Ramos (cell line): ENCODE measurements around the gene ARHGEF7.

Experiments used
- in situ Hi-C: fragments of 300-500 bp; cut with MboI; formaldehyde crosslinking; loops from one replicate; pipeline ENCODE4 v1.14.3; 2022; ENCODE audit warnings: low sequenced_read_pairs; ENCODE audit not compliant: unreplicated experiment

ARHGEF7 gene

DNA sequence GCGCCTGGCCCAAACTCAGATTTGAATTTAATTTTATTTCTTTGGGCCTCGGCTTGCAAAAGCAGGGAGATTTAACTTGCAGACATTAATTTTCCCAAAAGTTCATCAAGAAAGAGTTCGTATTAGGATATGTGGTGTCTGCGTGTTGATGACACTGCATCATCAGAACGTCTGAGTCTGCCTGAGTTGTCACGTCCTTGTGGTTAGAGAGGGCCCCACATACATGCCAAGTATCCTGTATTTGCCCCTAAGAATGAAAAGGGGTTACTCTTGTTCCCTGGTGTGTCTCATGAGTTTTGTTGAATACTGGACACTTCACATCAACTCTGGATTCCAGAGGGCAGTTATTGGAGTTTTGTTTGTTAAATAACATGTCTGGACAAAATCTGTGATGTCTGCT is 199.7 kb downstream of the ARHGEF7 start:
- in situ Hi-C loops: no loop called here

DNA sequence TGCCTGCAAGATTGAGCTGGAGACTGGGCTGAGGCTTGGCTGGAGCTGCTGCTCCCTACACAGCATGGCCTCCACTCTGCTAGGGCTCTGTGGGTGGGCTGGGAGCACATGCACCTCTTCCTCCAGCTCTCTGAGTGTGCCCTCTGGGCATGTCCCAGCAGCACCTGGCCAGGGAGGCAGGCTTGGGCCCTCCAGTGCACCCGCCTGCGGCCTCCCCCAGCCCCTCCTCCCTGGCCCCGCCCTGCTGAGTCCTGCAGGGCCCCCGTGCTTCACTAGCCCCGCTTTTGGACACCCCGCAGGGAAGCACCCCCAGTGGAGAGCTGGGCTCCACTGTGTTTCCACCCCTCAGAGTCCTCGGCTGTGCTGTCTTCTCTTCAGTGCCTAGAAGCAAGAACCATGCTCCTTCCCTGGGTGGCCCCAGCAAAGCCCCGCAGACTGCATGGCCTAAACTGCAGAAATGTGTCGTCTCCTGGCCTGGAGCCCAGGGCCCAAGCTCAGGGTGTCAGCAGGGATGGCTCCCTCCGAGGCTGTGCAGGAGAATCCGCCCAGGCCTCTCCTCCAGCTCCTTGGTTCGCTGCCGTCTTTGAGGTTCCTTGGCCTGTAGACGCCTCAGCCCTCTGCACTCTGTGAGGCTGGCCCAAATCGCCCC is 200.4 kb downstream of the ARHGEF7 start:
- in situ Hi-C loops: no loop called here

- in situ Hi-C loops: no loop called here
Observed at GRCh38 chr13:111316161-111316730, 201.1 kb downstream of the ARHGEF7 start.

DNA sequence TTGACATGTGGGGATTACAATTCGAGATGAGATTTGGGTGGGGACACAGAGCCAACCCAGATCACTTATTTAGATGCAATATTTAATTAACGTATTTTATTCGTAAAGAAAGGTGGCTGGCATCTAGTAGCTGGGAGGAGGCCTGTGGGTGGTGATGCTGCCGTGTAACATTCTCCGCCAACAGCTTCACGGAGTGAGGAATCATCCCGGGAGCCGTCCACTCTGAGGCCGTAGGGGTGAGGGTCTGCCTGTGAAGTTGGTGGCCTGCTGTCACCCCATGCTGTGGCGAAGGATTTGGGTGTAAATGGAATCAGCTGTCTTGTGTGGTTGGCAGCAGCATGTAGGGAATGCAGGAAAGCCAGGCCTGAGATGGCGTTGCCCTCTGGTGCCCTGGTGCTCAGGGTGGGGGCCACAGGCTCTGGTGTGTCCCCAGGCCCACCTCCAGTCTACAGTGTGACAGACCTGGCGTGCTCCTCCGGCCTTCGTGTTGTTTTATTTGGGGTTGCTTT is 202.0 kb downstream of the ARHGEF7 start:
- in situ Hi-C loops: no loop called here

DNA sequence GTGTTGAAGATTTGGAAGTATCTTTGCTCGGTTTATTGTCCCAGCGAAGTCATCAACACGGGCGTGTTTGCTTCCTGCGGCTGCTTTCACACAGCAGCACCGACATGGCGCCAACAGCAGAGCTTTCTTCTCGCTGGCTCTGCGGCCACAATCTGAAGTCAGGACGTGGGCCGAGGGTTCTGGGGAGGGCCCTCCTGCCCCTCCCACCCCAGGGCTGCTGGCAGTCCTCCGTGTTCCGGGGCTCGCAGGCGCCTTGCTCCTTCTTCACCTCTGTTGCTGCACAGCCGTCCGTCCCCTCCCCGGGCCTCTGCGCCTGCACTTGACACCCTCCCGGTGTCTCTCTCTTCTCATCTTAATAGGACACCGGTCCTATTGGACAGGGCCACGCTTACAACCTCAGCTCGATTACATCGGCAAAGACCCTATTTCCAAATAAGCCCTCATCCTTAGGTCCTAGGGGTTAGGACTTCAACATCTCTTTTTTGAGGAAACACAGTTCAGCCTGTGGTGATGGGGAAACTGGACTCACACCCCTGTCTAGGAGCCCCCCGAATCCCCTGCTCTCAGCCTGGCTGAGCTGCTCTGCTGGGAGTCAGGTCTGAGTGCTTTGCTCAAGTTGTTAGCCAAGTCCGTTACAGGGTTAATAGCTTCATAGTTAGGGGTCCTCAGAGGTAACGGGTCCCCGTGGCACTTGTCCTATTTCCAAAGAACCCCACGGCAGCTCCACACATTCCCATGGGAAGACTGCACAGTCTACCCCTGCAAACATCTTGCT is 202.6 kb downstream of the ARHGEF7 start:
- in situ Hi-C loops: no loop called here

GRCh38 chr13:111318386-111318785 is 203.3 kb downstream of the ARHGEF7 start:
- in situ Hi-C loops: no loop called here

- in situ Hi-C loops: no loop called here
Observed at GRCh38 chr13:111319521-111319920, 204.4 kb downstream of the ARHGEF7 start.

DNA sequence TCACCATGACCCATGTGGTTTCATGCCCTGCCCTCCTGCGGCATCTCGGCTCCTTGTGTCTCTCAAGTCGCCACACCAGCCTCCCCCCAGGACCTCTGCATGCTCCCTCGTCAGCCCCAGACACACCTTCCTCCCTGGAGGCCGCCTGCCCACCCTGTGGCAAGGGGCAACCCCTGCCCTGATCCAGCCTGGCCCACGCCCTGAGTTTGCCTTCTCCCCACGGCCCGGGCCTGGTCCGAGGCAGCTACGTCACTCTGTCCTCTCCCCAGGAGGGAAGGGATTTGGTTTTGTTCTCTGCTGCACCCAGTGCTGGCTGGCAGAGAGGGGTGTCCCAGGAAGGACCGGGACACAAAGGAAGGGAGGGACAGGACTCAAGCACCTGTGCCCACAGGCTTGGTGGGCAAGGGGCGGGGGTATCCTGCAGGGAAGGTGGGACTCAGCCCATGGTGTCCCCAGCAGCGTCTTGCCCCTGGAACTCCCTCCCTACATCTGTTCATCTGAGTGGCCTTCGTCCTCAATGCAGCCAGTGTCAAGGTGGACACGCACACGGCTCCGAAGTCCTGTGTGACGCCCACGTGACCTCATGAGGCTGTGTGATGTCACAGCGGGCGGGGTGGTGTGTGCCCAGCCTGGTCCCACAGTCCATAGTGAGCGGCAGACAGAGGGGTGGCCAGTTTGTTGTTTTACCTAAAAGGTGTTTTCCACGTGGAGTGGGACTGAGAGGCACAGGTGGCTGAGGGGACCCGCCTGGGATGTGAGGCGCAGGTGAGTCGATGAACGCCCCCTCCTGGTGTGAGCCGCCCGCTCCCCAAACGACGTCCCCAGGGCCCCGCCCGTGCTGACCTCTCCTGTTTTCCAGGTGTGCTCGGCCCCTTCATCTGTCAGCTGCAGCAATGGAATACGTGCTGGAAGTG is 205.1 kb downstream of the ARHGEF7 start, which contains the start of gene TEX29:
Gene TEX29 (plus strand): TSS at position 645 of the 914 bp plus-strand sequence. CDS start 249 bp downstream, at position 894.
- in situ Hi-C loops: no loop called here

GRCh38 chr13:111322001-111322915 is 207.1 kb downstream of the ARHGEF7 start:
- in situ Hi-C loops: no loop called here

DNA sequence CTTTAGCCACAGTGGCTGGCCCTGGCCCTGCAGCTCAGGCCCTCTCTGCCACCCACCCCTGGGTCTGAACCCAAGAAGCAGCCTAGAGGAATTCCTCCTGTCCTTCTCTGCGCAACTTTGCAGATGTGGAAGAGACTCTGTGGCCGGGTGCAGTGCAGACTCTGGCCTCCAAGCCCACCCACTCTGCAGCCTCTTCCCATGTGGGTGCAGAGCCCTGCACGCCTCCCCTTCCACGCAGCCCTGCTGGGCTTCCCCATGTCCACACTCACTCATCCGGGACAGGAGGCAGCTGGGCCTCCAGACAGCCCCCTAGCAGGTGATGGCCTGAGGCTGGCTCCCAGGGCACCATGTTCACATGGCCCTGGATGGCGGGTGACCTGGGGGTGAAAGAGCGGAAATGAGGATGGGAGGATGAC is 207.8 kb downstream of the ARHGEF7 start:
- in situ Hi-C loops: no loop called here

DNA sequence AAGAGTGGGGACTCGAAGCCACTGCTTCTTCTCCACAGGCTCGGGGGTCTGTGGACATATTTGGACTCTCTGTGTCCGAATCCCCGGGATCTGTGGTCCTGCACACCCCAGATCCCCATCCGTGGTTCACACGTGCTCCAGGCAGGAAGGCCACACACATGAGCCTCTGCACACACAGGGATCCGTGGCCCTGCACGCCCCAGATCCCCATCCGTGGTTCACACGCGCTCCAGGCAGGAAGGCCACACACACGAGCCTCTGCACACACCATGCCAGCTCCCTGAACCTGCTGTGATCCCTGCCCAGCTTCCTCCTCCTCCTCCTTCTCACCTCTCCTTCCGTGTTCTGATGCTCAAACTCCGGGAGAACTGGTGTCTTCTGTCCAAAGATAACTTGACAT is 208.4 kb downstream of the ARHGEF7 start:
- in situ Hi-C loops: no loop called here

- in situ Hi-C loops: no loop called here
Observed at GRCh38 chr13:111323950-111324651, 209.0 kb downstream of the ARHGEF7 start.

- in situ Hi-C loops: no loop called here
Observed at GRCh38 chr13:111324736-111325135, 209.6 kb downstream of the ARHGEF7 start.

DNA sequence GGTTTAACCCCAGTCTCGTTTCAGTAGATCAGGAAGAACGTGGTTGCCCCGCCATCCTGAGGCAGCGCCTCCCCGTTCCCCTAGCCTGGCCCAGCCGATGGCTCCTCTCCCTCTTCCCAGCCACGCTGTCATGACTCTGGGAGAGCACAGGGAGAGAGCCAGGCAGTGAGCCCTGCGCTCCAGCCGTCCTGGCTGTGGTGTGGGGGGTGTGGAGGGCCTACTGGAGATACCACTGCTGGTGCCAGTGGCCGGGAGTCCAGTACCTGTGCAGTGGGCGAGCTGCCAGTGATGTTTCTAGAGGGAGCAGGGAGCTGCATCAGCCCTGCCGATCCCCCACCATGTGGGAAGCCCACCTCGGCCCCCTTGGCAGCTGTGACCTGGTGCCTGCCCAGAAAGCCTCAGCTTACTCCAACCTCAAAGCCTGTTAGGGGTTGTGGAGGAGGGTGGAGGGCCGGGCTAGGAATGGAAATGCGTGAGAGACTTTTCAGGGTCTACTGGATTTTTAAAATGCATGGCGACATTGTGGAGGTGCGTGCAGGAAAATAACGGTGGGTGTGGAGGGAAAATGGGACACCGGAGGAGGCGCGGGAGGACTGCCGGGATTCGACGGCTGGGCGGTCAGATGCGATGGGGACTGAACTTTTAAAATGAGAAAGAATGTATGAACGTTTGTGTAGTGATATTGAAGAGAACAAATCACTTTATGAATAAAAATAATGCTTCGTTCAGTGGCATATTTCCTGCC is 210.2 kb downstream of the ARHGEF7 start:
- in situ Hi-C loops: no loop called here

DNA sequence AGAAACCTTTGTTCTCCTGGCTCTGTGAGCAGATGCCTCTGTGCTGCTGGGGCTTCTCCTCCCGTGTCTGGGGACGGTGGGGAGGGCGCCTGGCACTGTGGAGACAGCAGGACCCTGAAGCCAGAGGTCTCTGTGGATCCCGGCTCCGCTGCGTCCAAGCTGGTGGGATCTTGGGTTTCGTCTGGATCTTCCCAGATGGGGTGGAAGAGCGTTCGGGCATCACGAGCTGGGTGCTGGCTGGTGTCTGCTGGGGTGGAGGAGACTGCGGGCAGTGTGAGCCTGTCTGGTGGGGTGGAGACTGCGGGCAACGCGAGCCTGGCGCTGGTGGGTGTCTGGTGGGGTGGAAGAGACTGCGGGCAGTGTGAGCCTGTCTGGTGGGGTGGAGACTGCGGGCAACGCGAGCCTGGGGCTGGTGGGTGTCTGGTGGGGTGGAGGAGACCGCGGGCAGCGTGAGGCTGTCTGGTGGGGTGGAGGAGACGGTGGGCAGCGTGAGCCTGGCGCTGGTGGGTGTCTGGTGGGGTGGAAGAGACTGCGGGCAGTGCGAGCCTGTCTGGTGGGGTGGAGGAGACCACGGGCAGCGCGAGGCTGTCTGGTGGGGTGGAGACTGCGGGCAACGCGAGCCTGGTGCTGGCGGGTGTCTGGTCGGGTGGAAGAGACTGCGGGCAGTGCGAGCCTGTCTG is 211.0 kb downstream of the ARHGEF7 start:
- in situ Hi-C loops: no loop called here

- in situ Hi-C loops: no loop called here
Observed at GRCh38 chr13:111326621-111326965, 211.5 kb downstream of the ARHGEF7 start.

DNA sequence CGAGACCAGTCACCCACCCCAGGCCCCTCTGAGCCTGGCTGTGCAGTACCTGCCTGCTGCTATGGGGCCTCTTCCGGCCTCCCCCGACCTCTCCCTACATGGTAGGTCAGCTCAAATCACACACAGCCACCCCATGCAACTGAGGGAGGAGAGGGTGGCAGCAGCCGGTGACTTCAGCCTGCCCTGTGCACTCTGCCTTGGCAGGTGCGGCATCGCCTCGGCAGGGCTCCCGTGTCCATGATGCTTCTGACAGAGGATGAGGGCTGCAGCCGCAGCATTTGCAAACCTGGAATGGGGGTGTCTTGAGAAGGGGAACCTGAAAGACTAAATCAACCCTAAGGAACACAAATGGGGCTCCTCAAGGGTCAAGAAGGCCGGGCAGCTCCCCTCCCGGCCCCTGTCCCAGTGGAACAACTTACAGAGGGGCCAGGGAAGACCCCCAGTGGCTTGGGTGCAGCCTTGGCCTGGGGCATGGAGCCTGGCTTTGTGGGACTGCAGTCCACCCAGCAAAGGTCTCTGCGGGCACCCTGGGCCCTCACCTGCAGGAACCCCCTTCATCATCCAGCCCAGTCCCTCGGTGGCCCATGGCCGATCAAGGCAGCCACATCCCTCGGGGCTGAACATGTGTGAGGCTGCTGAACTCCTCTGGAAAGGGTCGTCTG is 212.0 kb downstream of the ARHGEF7 start:
- in situ Hi-C loops: no loop called here
